BLaER1 treated with 17β-estradiol and CSF1 and Interleukin-3, amounts not matched to agents 10 nM and 100 nM (cell line): ENCODE measurements around the gene WRNIP1.

Experiments used
- H3K27ac ChIP-seq, 11 experiments: shearing (Covaris generic); formaldehyde crosslinking; 2 replicates each; pipeline ENCODE4 v1.8.1; 2022
- H3K27me3 ChIP-seq, 11 experiments: shearing (Covaris generic); formaldehyde crosslinking; 2 replicates each; pipeline ENCODE4 v1.8.1; 2022
- H3K36me3 ChIP-seq, 11 experiments: shearing (Covaris generic); formaldehyde crosslinking; 2 replicates each; pipeline ENCODE4 v1.8.1; 2022
- H3K4me1 ChIP-seq, 10 experiments: shearing (Covaris generic); formaldehyde crosslinking; 2 replicates each; pipeline ENCODE4 v1.8.1; 2022
- H3K4me2 ChIP-seq, 11 experiments: shearing (Covaris generic); formaldehyde crosslinking; 2 replicates each; pipeline ENCODE4 v1.8.1; 2022
- H3K4me3 ChIP-seq, 10 experiments: shearing (Covaris generic); formaldehyde crosslinking; 2 replicates each; pipeline ENCODE4 v1.8.1; 2022
- H3K9ac ChIP-seq, 11 experiments: shearing (Covaris generic); formaldehyde crosslinking; 2 replicates each; pipeline ENCODE4 v1.8.1; 2022
- H3K9me3 ChIP-seq, 11 experiments: shearing (Covaris generic); formaldehyde crosslinking; replicated peaks in 1 of 11; 2 replicates each; pipeline ENCODE4 v1.8.1; 2022
- H4K20me1 ChIP-seq, 11 experiments: shearing (Covaris generic); formaldehyde crosslinking; 2 replicates each; pipeline ENCODE4 v1.8.1; 2022
- Cebpa-rat ChIP-seq, 11 experiments: shearing (Covaris generic); IDR thresholded peaks; 2 replicates each; pipeline ENCODE4 v1.8.1; 2022

The WRNIP1 gene

GRCh38 chr6:2807342-2808090, 42.3 kb downstream of the WRNIP1 start:
- Histone ChIP-seq H3K9ac (no peak overlapping the region), H3K27me3 (no peaks in the 10 kb centered on the region), H3K4me3 (no peak overlapping the region), H3K36me3 (0 out of 22 replicates have a peak, but pooled peaks cover 0 to 6% (median 0%) of the 10 kb centered on the region in 11 experiments), H4K20me1 (no peaks in the 10 kb centered on the region), H3K9me3 (no peaks in the 10 kb centered on the region), H3K27ac (no peak overlapping the region), H3K4me1 (peaks cover 15 to 33% (median 27%) of the 10 kb centered on the region in 10 experiments; a peak in 19 of 20 replicates), H3K4me2 (peak overlapping the region in 4 of 11 experiments; percentile 10 to 46 (median 31); a peak in 2 of 22 replicates)
- no peak for TF ChIP-seq Cebpa-rat (IDR thresholded peaks at IDR 0.05)

GRCh38 chr6:2809015-2809414, 43.8 kb downstream of the WRNIP1 start:
- Histone ChIP-seq H3K36me3 (0 out of 22 replicates have a peak, but pooled peaks cover 0 to 5% (median 0%) of the 10 kb centered on the region in 11 experiments), H3K27ac (no peak overlapping the region), H3K9ac (no peak overlapping the region), H3K9me3 (0 out of 22 replicates have a peak, but pooled peaks cover 0 to 3% (median 0%) of the 10 kb centered on the region in 11 experiments), H3K4me2 (0 out of 22 replicates have a peak overlapping the region, but pooled peaks of 1 of the 11 experiments have one; percentile 63), H3K4me3 (no peak overlapping the region), H4K20me1 (no peaks in the 10 kb centered on the region), H3K27me3 (no peaks in the 10 kb centered on the region), H3K4me1 (peaks cover 15 to 33% (median 27%) of the 10 kb centered on the region in 10 experiments; a peak in 19 of 20 replicates)
- no peak for TF ChIP-seq Cebpa-rat (IDR thresholded peaks at IDR 0.05)

- H4K20me1 ChIP-seq: no peaks in the 10 kb centered on the region
- H3K4me1 ChIP-seq: peaks cover 15 to 33% (median 27%) of the 10 kb centered on the region in 10 experiments; a peak in 19 of 20 replicates
- H3K4me2 ChIP-seq: peak overlapping the region; percentile 13 to 68 (median 58); a peak in 21 of 22 replicates
- H3K4me3 ChIP-seq: no peak overlapping the region
- no peaks in the 10 kb centered on the region for H3K27me3 ChIP-seq
- peaks cover under 1 to 9% (median 4%) of the 10 kb centered on the region in 11 experiments; a peak in 17 of 22 replicates for H3K9me3 ChIP-seq
- no peak overlapping the region for H3K9ac ChIP-seq
- H3K36me3 ChIP-seq: 0 out of 22 replicates have a peak, but pooled peaks cover 0 to 5% (median 0%) of the 10 kb centered on the region in 11 experiments
- peak overlapping the region in 3 of 11 experiments; percentile 13 to 53 (median 21); a peak in 3 of 22 replicates for H3K27ac ChIP-seq
- 0 out of 22 replicates have a peak, but pooled peaks of 1 of the 11 experiments have one; percentile 36 for TF ChIP-seq Cebpa-rat (IDR thresholded peaks at IDR 0.05)
These were observed 45.0 kb downstream of the WRNIP1 start for GRCh38 chr6:2810092-2810671.

DNA sequence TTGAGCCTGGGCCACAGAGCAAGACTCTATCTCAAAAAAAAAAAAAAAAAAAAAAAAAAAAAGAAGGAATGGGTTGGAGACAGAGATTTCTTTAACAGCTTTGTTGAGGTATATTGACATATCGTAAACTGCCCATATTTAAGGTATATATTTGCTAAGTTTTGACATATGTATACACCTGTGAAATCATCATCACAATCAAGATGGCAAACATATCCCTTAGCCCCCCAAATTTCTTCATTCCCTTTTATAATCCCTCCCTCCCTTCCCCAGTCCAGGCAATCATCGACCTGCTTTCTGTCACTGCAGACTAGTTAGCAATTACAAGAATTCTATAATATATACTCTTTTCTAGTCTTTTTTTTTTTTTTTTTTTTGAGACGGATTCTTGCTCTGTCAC, 47.5 kb downstream of the WRNIP1 start:
- Histone ChIP-seq H3K4me3 (no peak overlapping the region), H3K36me3 (peaks cover 0 to 10% (median 3%) of the 10 kb centered on the region in 11 experiments; a peak in 6 of 22 replicates), H3K27me3 (no peaks in the 10 kb centered on the region), H4K20me1 (no peaks in the 10 kb centered on the region), H3K4me1 (peaks cover 16 to 25% (median 22%) of the 10 kb centered on the region in 10 experiments), H3K27ac (no peak overlapping the region), H3K9ac (no peak overlapping the region), H3K9me3 (peaks cover 18 to 31% (median 22%) of the 10 kb centered on the region in 11 experiments), H3K4me2 (no peak overlapping the region)
- no peak for TF ChIP-seq Cebpa-rat (IDR thresholded peaks at IDR 0.05)

DNA sequence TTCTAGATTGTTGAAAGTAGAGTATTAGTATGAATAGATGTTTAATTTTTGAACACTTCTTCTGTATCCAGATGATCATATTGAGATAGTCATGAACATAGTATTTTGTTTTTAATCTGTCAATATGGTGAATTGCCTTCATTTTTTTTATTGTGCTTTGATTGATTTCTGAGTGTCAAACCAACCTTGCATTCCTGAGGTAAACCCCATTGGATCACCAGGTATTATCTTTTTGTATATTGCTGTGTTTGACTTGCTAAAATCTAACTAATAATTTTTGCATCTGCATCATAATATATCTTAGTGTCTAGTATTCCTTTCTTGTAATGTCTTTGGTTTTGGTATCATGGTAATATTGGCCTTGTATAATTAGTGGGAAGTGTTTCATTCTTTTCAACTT, 51.0 kb downstream of the WRNIP1 start:
- Histone ChIP-seq H3K27me3 (no peaks in the 10 kb centered on the region), H3K9ac (no peak overlapping the region), H3K36me3 (peaks cover 0 to 10% (median 3%) of the 10 kb centered on the region in 11 experiments; a peak in 6 of 22 replicates), H3K4me1 (peaks cover 38 to 42% (median 41%) of the 10 kb centered on the region in 10 experiments), H3K27ac (no peak overlapping the region), H3K4me3 (0 out of 20 replicates have a peak overlapping the region, but pooled peaks of 2 of the 10 experiments have one; percentile 10 to 33), H3K9me3 (peaks cover 18 to 31% (median 22%) of the 10 kb centered on the region in 11 experiments), H3K4me2 (no peak overlapping the region), H4K20me1 (no peaks in the 10 kb centered on the region)
- TF ChIP-seq Cebpa-rat (IDR thresholded peaks at IDR 0.05): no peak

DNA sequence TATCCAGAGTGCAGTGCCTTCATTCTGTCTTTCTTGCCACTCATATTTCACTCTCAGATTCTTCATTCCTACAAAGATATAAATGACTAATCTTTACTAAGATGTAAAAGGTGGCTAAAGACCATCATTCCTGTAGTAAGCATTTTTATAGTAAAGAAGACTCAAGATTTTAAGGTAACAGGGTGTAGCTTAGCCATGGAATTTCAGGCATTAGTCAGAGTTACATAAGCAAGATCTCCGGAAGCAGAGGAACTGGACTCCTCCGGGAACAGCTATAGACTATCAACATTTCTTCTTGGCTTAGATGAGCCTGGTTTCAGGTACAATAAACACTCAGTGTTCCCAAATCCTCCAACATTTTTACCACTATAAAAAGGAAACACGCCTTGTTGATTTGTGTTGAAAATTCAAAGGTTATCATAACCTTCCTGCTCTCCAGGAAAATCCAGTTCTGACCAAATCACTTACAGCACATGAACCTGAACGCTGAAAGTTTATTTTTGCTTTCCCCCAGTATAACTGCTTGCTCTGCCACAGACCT, 52.8 kb downstream of the WRNIP1 start:
- H3K4me1 ChIP-seq: peaks cover 44 to 56% (median 52%) of the 10 kb centered on the region in 10 experiments

GRCh38 chr6:2818593-2818992, 53.4 kb downstream of the WRNIP1 start:
- peaks cover 0 to 16% (median 7%) of the 10 kb centered on the region in 11 experiments; a peak in 11 of 22 replicates for H3K36me3 ChIP-seq
- H3K4me1 ChIP-seq: peaks cover 44 to 56% (median 52%) of the 10 kb centered on the region in 10 experiments
- peak overlapping the region; percentile 54 to 76 (median 65) for H3K4me2 ChIP-seq
- peak overlapping the region in 10 of 11 experiments; percentile 34 to 96 (median 86); a peak in 20 of 22 replicates for H3K27ac ChIP-seq
- no peak overlapping the region for H3K4me3 ChIP-seq
- TF ChIP-seq Cebpa-rat (IDR thresholded peaks at IDR 0.05): no peak
- H3K9ac ChIP-seq: peak overlapping the region in 9 of 11 experiments; percentile 16 to 80 (median 70); a peak in 14 of 22 replicates
- H4K20me1 ChIP-seq: no peaks in the 10 kb centered on the region
- no peaks in the 10 kb centered on the region for H3K27me3 ChIP-seq
- peaks cover 28 to 55% (median 44%) of the 10 kb centered on the region in 11 experiments for H3K9me3 ChIP-seq

More for the DNA sequence above, 52.8 kb downstream of the WRNIP1 start:
- peak overlapping the region; percentile 54 to 76 (median 65) for H3K4me2 ChIP-seq
- H3K9ac ChIP-seq: peak overlapping the region in 7 of 11 experiments; percentile 16 to 80 (median 70); a peak in 6 of 22 replicates
- no peaks in the 10 kb centered on the region for H4K20me1 ChIP-seq
- H3K4me3 ChIP-seq: no peak overlapping the region
- no peak for TF ChIP-seq Cebpa-rat (IDR thresholded peaks at IDR 0.05)
- H3K27ac ChIP-seq: peak overlapping the region in 10 of 11 experiments; percentile 34 to 96 (median 86); a peak in 18 of 22 replicates
- no peaks in the 10 kb centered on the region for H3K27me3 ChIP-seq
- H3K36me3 ChIP-seq: peaks cover 0 to 11% (median 2%) of the 10 kb centered on the region in 11 experiments; a peak in 9 of 22 replicates
- H3K9me3 ChIP-seq: peaks cover 22 to 48% (median 37%) of the 10 kb centered on the region in 11 experiments

DNA sequence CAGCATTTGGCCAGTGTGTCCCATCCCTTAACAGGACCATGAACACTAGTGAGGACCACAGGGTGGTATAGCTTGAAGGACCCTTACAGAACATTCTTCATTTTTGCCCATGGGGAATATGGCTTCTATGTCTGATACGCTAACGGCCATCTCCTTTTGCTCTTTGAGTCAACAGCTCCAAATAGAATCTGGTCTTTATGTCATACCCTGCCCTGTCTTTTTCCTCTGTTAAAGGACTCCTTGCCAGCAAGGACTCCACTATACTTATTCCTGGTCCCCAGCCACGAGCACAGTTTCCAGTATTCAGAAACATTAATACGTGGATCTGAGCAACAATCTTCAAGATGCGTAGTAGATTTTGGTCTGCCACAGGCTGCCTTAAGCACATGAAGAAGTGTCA, 53.9 kb downstream of the WRNIP1 start:
- Histone ChIP-seq H3K4me3 (no peak overlapping the region), H3K9me3 (peaks cover 33 to 57% (median 49%) of the 10 kb centered on the region in 11 experiments), H3K4me2 (peak overlapping the region; percentile 54 to 76 (median 65)), H3K9ac (peak overlapping the region in 9 of 11 experiments; percentile 16 to 80 (median 70); a peak in 16 of 22 replicates), H3K27ac (peak overlapping the region in 10 of 11 experiments; percentile 34 to 96 (median 86); a peak in 20 of 22 replicates), H4K20me1 (no peaks in the 10 kb centered on the region), H3K27me3 (no peaks in the 10 kb centered on the region), H3K4me1 (peaks cover 44 to 56% (median 52%) of the 10 kb centered on the region in 10 experiments), H3K36me3 (peaks cover 0 to 19% (median 9%) of the 10 kb centered on the region in 11 experiments; a peak in 15 of 22 replicates)
- no peak for TF ChIP-seq Cebpa-rat (IDR thresholded peaks at IDR 0.05)
